Subcutaneous adipose tissue (tissue), 4 donors: ENCODE data around the gene ARFRP1. TPM values are rescaled to one million over a fixed set of nuclear protein-coding genes. Genes with fewer than 3 reads are reported as not detected.

Experiments
- total RNA-seq, 4 donors: library from RNA; depleted of rRNA; stranded (reverse); fragments of >200 nt; gene quantifications; one replicate each; pipeline ENCODE4 v1.1.0, GENCODE V29; 2016
- TF ChIP-seq, protein P1 (sequence below): fragments of 450-650 bp; IDR thresholded peaks from one replicate; pipeline ENCODE4 v1.5.1; 2016; ENCODE audit warnings: low read depth, mild to moderate bottlenecking, control low read depth, antibody characterized with exemption, moderate library complexity

The ARFRP1 gene
- total RNA-seq, 4 donors from 2014 or later: 21.9 to 39.4 (median 31.5) TPM

- TF ChIP-seq, protein P1, sequence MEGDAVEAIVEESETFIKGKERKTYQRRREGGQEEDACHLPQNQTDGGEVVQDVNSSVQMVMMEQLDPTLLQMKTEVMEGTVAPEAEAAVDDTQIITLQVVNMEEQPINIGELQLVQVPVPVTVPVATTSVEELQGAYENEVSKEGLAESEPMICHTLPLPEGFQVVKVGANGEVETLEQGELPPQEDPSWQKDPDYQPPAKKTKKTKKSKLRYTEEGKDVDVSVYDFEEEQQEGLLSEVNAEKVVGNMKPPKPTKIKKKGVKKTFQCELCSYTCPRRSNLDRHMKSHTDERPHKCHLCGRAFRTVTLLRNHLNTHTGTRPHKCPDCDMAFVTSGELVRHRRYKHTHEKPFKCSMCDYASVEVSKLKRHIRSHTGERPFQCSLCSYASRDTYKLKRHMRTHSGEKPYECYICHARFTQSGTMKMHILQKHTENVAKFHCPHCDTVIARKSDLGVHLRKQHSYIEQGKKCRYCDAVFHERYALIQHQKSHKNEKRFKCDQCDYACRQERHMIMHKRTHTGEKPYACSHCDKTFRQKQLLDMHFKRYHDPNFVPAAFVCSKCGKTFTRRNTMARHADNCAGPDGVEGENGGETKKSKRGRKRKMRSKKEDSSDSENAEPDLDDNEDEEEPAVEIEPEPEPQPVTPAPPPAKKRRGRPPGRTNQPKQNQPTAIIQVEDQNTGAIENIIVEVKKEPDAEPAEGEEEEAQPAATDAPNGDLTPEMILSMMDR: no peak
Observed at GRCh38 chr20:63712191-63712590, 4.4 kb upstream of the ARFRP1 start.

- TF ChIP-seq, protein P1: no peak
Observed at GRCh38 chr20:63711085-63711645, 3.4 kb upstream of the ARFRP1 start.

DNA sequence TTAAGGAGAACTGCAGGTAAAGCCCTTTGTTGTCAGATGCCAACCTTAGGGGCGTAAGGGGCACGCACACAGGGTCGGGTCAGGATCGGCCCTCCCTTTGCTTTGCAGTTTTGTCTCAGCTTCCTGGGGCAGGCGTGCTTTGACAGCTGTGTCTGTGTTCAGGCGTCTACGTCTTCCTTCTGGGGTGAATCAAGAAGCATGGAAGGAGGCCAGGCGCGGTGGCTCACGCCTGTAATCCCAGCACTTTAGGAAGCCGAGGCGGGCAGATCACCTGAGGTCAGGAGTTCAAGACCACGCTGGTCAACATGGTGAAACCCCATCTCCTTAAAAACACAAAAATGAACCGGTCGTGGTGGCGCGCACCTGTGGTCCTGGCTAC lies 1.4 kb upstream of the ARFRP1 start:
- TF ChIP-seq, protein P1: no peak

DNA sequence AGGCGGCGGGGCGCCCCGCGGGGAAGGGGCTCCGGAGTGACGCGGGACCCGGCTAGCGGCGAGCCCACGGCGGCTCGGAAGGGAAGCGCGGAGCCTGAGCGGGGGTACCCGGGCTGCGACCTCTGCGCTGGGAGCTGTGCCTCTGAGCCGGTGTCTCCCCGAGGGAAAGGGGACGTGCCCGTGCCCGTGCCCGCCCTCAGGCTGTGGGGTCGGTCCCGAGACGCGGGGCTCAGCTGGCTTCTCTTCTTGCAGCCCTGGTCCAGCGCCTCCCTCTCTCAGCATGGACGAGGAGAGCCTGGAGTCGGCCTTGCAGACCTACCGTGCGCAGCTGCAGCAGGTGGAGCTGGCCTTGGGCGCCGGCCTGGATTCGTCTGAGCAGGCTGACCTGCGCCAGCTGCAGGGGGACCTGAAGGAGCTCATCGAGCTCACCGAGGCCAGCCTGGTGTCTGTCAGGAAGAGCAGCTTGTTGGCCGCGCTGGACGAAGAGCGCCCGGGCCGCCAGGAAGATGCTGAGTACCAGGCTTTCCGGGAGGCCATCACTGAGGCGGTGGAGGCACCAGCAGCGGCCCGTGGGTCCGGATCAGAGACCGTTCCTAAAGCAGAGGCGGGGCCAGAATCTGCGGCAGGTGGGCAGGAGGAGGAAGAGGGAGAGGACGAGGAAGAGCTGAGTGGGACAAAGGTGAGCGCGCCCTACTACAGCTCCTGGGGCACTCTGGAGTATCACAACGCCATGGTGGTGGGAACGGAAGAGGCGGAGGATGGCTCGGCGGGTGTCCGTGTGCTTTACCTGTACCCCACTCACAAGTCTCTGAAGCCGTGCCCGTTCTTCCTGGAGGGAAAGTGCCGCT lies 749 bp upstream of the ARFRP1 start:
- TF ChIP-seq, protein P1: no peak

GRCh38 chr20:63706852-63707557 lies 771 bp downstream of the ARFRP1 start:
- TF ChIP-seq, protein P1: no peak

- TF ChIP-seq, protein P1: no peak
Observed at GRCh38 chr20:63706027-63706695, 1.6 kb downstream of the ARFRP1 start.
